K562 (cell line): ENCODE measurements around the gene ZFAND6. TPM values are rescaled to one million over a fixed set of nuclear protein-coding genes. Genes with fewer than 3 reads are reported as not detected.

Experiments used
- ARID4B ChIP-seq: sonication (generic); formaldehyde crosslinking; IDR thresholded peaks from 2 replicates; pipeline ENCODE4 v1.8.0; 2022; ENCODE audit warnings: mild to moderate bottlenecking, missing genetic modification reagents
- ATF7 ChIP-seq: fragments of 450-650 bp; IDR thresholded peaks from 2 replicates; pipeline ENCODE4 v1.7.1; 2014; ENCODE audit warnings: mild to moderate bottlenecking, moderate library complexity
- CBFA2T2 ChIP-seq: fragments of 450-650 bp; conservative IDR thresholded peaks from 2 replicates; pipeline ENCODE4 v1.6.1; 2017; ENCODE audit warnings: mild to moderate bottlenecking
- ELK3 ChIP-seq: fragments of 450-650 bp; formaldehyde crosslinking; IDR thresholded peaks from 2 replicates; pipeline ENCODE4 v1.4.0; 2020; ENCODE audit warnings: mild to moderate bottlenecking
- ESRRA ChIP-seq: fragments of 450-650 bp; IDR thresholded peaks from 2 replicates; pipeline ENCODE4 v1.6.1; 2014; ENCODE audit warnings: low read depth, mild to moderate bottlenecking, moderate library complexity, borderline replicate concordance
- FIP1L1 ChIP-seq: fragments of 200-400 bp; formaldehyde crosslinking; IDR thresholded peaks from 2 replicates; pipeline ENCODE4 v1.6.1; 2018; ENCODE audit warnings: mild to moderate bottlenecking, low read depth, low read length; ENCODE audit not compliant: poor library complexity, severe bottlenecking
- HCFC1 ChIP-seq: IDR thresholded peaks from 2 replicates; pipeline ENCODE4 v1.6.1; 2012; ENCODE audit warnings: low read depth, low read length, improper control_type of control experiment
- MNT ChIP-seq, 2 experiments: fragments of 450-650 bp; conservative IDR thresholded peaks; 2 replicates each; pipeline ENCODE4 v1.6.1; 2017; ENCODE audit warnings: mild to moderate bottlenecking in 2 of 2, moderate library complexity in 2 of 2
- RFX5 ChIP-seq: IDR thresholded peaks from 2 replicates; pipeline ENCODE4 v1.6.1; 2011; ENCODE audit warnings: low read depth, mild to moderate bottlenecking, improper control_type of control experiment, low read length
- SFPQ ChIP-seq: fragments of 200-400 bp; formaldehyde crosslinking; IDR thresholded peaks from 2 replicates; pipeline ENCODE4 v1.6.1; 2017; ENCODE audit warnings: mild to moderate bottlenecking, low read depth, low read length, moderate library complexity
- SIN3B ChIP-seq: fragments of 450-650 bp; IDR thresholded peaks from 2 replicates; pipeline ENCODE4 v1.6.1; 2017; ENCODE audit warnings: low read depth, mild to moderate bottlenecking, moderate library complexity
- SRF ChIP-seq, 2 experiments: fragments of 250-450, 450-650 bp in 1 of 2; sonication (Bioruptor Pico) in 1 of 2; sonication (generic) in 1 of 2; formaldehyde crosslinking; IDR thresholded peaks; 2 replicates each; pipeline versions ENCODE4 v1.5.0 to v1.5.1; 2020 to 2022; ENCODE audit warnings: mild to moderate bottlenecking in 1 of 2, missing genetic modification reagents in 1 of 2
- USF2 ChIP-seq: sonication (generic); formaldehyde crosslinking; IDR thresholded peaks from 2 replicates; pipeline ENCODE4 v1.5.0; 2020; ENCODE audit warnings: missing genetic modification reagents
- polyA plus RNA-seq, 8 experiments: library from polyadenylated mRNA; depleted of rRNA in 4 of 8; stranded (reverse) in 5 of 8; unstranded in 3 of 8; fragments of >200 nt; fragmentation: Nextera tagmentation in 2 of 8; fragmentation: Illumina TruSeq in 1 of 8; extraction: Ambion mirVana in 2 of 8; extraction: Trizol in 1 of 8; gene quantifications; 2 replicates each; pipeline versions ENCODE4 v1.2.1 to v1.2.3, GENCODE V29; 2011 to 2014; ENCODE audit warnings: inconsistent platforms in 1 of 8, missing spikeins in 1 of 8
- total RNA-seq, 7 experiments: library from RNA; depleted of rRNA in 6 of 7; stranded (reverse); fragments of >200 nt in 6 of 7; fragmentation: Illumina TruSeq in 2 of 7; extraction: Trizol in 2 of 7; gene quantifications; 2 replicates each; pipeline versions ENCODE4 v1.2.1 to v1.2.3, GENCODE V29; 2011 to 2021; ENCODE audit warnings: low replicate concordance in 1 of 7

Gene ZFAND6
- total and polyA plus RNA-seq, 9 of the 15 experiments (the other 6 are each of a cell fraction or from before 2014, with no cell fraction given): 53.9 to 206 (median 88.9) TPM

- no peak for TF ChIP-seq ELK3 (CRISPR knock-in tag)
- no peak for TF ChIP-seq ESRRA
- no peak for TF ChIP-seq FIP1L1
- peak; percentile 60 to 71 for TF ChIP-seq MNT (conservative IDR thresholded peaks at IDR 0.05)
- TF ChIP-seq USF2 (CRISPR knock-in tag): peak; percentile 53
- no peak for TF ChIP-seq ATF7
- no peak for TF ChIP-seq SFPQ
- TF ChIP-seq CBFA2T2: no peak
- no peak for TF ChIP-seq HCFC1
- no peak for TF ChIP-seq SRF (CRISPR knock-in tag; IDR thresholded peaks at IDR 0.05)
- TF ChIP-seq ARID4B: no peak; the same call in 1 of the 2 replicates
- no peak for TF ChIP-seq SIN3B
- no peak for TF ChIP-seq RFX5
These were observed 92.9 kb downstream of the ZFAND6 start (continued) for GRCh38 chr15:80152180-80152895.
